ENCODE data around the gene RAB3B.
A peak's percentile ranks its signal among the peaks of the same experiment; 100 is the strongest.
"Not testable (repeated sequence)": the region's sequence is repeated elsewhere in the genome, so short reads cannot be mapped to it uniquely, and the experiment has no call there.

The RAB3B gene, protein sequence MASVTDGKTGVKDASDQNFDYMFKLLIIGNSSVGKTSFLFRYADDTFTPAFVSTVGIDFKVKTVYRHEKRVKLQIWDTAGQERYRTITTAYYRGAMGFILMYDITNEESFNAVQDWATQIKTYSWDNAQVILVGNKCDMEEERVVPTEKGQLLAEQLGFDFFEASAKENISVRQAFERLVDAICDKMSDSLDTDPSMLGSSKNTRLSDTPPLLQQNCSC

GRCh38 chr1:51990478-51990965 is at the start of gene RAB3B:
TSS of gene RAB3B (minus strand) at chr1:51990700. CDS start at chr1:51977117, 13,583 bp downstream.
- peak in 9 of 10 donors; percentile 24 to 94 (median 47) for DNase-seq
- intact Hi-C loops (cut with DNase I) = no loop called here

- no peak for DNase-seq
- intact Hi-C loops (cut with DNase I) = no loop called here
Measured at GRCh38 chr1:52037909-52038308, 47.4 kb upstream of the RAB3B start.

GRCh38 chr1:52037402-52037814 is 46.9 kb upstream of the RAB3B start:
- DNase-seq = no peak
- intact Hi-C loops (cut with DNase I) = no loop called here

DNA sequence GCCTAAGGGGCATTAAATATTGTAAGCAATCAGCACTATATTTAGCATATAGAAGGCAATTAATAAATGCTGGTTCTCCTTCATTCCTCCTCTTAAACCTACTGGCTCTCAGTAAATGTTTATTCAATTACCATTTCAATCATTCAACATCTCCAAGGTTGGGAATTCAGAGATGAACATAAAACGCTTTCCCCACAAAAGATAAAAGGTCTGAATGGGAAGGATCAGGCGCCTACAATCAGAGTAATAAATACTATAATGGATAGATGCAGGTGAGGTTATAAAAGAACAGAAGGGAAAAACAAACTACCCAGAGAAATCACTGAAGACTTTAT is 43.5 kb upstream of the RAB3B start:
- intact Hi-C loops (cut with DNase I) = no loop called here
- DNase-seq = no peak

DNA sequence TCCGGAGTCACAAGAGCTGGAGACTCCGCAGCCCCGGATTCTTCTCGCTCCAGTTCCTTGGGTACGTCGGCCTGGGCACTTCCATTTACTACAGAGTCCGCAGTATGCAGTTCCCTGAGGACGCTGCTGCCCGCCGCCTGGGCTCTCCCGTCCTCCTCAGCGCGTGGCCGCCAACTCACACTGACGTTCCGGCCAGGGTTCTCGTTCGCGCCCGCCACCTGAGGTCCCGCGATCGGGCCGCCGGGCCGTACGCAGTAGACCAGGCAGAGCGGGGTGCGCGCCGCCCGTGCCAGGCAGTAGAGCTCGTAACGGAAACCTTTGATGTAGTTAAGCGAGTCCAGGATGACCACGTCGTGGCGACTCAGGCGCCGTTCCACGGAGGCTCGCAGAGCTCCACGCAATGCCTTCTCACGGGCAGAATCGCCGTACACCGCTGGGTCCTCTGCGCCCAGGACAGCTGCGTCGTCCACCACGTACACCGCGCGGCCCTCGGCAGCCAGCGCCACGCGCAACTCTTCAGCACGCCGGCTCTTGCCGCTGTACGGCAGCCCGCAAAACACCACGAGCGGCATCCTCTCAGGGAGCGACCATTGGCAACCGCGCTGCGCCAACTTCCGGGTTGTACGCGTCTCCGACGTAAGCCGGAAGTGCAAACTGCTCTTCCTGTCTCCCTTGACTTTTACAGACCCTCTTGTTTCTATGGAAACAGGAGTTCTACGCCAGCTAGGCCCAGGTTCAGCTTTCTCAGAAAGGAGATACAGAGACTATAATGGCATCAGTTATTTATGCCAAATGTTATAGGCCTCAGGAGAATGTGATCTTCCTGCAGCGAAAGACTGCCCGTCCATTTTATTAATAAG is 42.9 kb upstream of the RAB3B start, which contains the start of gene KTI12:
KTI12 (minus strand) TSS at position 621 of the 860 bp plus-strand sequence; CDS start at position 572, 49 bp downstream.
- peak; percentile 79 to 98 (median 90) for DNase-seq
- intact Hi-C loops (cut with DNase I) = loop anchor here (1.0 kb wide), 1 partner anchor 23 kb away; the partner anchor contains the start of gene BTF3L4

DNA sequence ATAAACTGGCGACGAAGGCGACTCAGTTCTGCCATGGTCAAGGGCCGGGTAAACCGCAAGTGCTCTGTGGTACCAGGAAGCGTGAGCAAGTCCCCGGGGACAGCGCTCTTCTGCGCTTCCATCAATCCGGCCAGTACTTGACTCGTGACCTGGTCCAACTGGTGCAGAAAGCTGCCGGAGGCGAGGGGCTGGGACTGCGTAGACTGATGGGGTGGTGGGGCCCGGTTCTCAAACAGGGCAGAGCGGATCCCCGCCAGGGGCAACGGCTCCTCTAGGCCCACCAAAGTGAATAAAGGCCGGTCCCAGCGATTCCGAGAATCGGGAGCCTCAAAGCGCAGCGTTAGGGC is 42.3 kb upstream of the RAB3B start:
- intact Hi-C loops (cut with DNase I) = loop anchor here (1.0 kb wide), 1 partner anchor 24 kb away; the partner anchor contains the start of gene BTF3L4
- DNase-seq = peak in 7 of 10 donors; percentile 9 to 79 (median 15)

- intact Hi-C loops (cut with DNase I) = no loop called here
- no peak for DNase-seq
Measured at GRCh38 chr1:52032124-52032784, 41.8 kb upstream of the RAB3B start.

DNA sequence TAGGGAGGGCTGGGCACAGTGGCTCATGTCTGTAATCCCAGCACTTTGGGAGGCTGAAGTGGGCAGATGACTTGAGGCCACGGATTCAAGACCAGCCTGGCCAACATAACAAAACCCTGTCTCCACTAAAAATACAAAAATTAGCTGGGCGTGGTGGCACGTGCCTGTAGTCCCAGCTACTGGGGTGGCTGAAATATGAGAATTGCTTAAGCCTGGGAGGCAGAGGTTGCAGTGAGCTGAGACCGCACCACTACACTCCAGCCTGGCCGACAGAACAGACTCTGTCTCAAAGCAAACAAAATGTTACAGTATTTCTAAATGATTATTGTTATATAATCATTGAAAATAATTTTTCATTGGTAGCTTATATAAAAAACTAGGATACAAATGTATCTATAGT is 38.3 kb upstream of the RAB3B start:
- DNase-seq; intact Hi-C loops (cut with DNase I): not testable (repeated sequence)

GRCh38 chr1:52028328-52028727 is 37.8 kb upstream of the RAB3B start:
- no peak for DNase-seq
- intact Hi-C loops (cut with DNase I) = no loop called here

DNA sequence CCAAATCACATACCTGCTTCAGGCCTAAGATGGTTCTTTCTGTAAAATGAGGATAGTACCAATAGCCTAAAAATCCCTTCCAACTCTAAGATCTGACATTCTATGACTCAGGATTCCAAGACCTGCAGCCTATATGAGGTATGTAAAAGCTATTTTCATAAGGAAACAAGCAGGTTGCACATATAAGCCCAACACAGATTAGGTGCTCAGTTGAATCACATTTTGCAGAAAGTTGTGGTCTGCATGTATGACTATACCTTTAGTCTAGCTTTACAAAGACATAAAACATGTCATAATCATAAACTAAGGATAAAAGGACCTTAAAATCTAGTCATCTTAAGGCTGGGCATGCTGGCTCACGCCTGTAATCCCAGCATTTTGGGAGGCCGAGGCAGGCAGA is 35.8 kb upstream of the RAB3B start:
- intact Hi-C loops (cut with DNase I) = no loop called here
- no peak for DNase-seq

DNA sequence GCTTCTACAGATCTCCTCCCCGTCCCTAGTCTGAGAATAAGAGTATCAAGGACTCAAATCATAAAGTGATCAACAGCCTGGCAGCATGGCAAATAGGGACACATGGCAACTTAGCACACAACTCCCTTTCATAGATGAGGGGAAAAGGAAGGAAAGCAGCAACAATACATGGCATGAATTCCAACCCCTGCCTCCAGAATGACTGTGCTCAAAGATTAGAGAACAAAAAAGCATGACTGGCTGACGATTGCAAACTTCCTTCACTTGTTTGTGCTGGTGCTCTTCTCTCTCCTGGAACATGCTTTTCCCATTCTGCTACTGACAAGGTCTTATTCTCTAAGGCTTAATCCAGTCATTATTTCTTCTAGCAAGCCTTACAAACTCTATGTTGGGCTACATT is 31.6 kb upstream of the RAB3B start:
- no peak for DNase-seq
- intact Hi-C loops (cut with DNase I) = no loop called here

DNA sequence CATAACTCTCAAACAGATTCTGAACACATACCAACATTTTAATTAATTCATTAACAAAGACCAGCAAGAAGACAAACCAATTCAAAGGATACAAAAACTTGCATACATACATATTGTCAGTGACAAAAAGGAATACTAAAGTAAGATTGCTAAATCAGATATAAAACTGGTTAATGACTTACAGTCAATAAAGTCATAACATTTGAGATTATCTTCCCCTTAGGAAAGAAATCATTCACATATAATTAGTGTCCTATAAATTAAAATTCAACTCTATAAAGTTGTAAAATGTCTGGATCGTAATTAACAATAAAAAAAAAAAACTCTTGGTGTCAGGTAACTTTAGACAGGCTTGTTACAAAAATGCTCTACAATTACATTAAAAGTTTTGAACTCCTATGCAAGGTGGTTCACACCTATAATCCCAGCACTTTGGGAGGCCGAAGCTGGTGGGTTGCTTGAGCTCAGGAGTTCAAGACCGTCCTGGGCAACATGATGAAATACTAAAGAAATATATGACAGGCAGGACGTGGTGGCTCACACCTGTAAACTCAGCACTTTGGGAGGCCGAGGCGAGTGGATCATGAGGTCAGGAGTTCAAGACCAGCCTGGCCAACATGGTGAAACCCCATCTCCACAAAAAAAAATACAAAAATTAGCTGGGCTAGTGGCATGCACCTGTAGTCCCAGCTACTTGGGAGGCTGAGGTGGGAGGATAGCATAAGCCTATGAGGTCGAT is 17.7 kb upstream of the RAB3B start:
- DNase-seq = no peak
- intact Hi-C loops (cut with DNase I) = no loop called here

DNA sequence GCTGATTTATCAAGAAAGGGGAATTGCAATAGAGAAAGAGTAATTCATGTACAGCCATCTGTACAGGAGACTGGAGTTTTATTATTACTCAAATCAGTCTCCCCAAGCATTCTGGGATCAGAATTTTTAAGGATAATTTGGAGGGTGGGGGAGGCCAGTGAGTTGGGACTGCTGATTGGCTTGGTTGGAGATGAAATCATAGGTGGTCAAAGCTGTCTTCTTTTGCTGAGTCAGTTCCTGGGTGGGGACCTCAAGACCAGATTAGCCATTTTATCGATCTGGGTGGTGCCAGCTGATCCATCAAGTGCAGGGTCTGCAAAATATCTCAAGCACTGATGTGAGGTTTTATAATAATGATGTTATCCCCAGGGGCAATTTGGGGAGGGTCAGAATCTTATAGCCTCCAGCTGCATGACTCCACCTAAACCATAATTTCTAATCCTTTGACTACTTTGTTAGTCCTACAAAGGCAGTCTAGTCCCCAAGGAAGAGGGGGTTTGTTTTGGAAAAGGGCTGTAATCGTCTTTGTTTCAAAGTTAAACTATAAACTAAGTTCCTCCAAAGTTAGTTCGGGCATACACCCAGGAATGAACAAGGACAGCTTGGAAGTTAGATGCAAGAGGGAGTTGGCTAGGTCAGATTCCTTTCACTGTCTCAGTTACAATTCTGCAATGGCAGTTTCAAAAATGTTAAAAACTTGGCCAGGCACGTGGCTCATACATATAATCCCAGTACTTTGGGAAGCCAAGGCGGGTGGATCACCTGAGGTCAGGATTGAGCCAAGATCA is 16.9 kb upstream of the RAB3B start:
- intact Hi-C loops (cut with DNase I) = no loop called here
- DNase-seq = no peak

DNA sequence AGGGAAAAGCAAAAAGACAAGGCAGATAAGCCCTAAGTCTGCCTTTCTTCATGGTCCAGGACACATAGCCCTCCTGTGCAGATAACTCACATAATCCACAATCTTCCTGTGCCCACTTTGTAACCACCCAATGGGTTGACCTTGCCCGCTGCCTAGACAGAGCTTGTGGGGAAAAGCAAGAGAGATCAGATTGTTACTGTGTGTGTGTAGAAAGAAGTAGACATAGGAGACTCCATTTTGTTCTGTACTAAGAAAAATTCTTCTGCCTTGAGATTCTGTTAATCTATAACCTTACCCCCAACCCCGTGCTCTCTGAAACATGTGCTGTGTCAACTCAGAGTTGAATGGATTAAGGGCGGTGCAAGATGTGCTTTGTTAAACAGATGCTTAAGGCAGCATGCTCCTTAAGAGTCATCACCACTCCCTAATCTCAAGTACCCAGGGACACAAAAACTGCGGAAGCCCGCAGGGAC is 15.6 kb upstream of the RAB3B start:
- DNase-seq; intact Hi-C loops (cut with DNase I): not testable (repeated sequence)

DNA sequence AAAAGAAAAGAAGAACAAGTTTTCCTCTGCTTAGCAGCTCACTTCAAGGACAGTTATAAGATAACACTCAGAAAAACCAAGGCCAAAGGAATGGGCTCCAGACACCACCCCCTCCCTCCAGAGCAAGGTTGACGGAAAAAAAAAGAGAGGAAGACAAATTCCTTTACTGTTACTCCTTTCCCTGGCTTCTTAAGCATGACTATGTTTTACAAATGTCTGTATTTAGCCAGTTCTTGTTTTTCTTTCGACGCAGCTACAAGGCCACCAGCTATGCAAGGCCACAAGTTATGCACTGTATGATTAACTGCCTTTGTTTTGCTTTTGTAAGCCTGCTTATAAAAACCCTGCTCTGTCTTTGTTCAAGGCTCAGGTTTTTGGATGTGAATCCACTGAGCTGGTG is 15.0 kb upstream of the RAB3B start:
- DNase-seq; intact Hi-C loops (cut with DNase I): not testable (repeated sequence)

DNA sequence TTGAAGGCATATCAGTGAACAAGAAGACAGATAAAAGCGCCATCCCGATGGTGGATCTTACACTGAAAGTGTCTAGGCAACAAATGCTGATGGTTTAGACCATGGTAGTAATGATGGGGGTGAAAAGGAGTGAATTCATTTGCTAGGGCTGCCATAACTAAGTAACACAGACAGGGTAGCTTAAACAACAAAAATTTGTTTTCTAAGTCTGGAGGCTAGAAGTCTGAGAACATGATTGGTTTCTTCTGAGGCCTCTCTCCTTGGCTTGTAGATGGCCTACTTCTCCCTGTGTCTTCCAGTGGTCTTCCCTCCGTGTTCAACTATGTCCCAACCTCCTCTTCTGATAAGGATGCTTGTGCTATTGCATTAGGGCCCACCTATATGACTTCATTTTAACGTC is 13.4 kb upstream of the RAB3B start:
- intact Hi-C loops (cut with DNase I) = no loop called here
- DNase-seq = no peak

DNA sequence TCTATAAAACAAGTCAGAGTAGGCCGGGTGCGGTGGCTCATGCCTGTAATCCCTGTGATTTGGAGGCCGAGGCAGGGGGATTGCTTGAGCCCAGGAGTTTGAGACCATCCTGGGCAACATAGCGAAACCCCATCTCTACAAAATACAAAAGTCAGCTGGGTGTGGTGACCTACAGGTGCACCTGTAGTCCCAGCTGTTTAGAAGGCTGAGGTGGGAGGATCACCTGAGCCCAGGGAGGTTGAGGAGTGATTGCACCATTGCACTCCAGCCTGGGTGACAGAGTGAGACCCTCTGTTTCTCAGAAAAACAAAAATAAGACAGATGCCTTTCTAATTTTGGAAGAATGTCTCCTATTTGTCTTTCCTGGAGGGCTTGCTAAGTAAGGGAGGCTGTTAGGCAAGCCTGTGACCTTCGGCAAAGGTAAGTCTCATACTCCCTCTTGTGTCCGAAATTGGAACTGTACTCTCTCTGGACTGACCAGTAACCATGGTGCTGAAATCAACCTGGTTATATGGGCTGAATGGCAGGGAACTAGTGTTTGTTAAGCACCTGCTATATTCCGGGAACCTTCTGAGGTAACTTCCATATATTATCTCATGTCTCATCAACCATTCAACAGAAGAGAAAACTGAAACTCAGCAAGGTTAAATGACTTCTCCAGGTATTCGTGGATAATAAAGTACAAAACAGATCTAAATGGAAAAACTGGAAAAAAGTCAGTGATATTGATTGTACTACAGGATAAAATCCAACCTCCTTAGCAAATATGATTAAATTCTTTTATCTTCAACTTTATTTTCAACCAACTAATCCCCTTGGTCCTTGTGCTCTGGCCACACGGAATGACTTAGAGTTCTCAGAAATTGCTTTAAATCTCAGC is 11.8 kb upstream of the RAB3B start:
- DNase-seq = peak in 3 of 10 donors; percentile 21 to 40 (median 37)
- intact Hi-C loops (cut with DNase I) = loop anchor here (1.0 kb wide), 1 partner anchor 105 kb away; no protein-coding TSS in a partner anchor

- no peak for DNase-seq
- intact Hi-C loops (cut with DNase I) = no loop called here
Measured at GRCh38 chr1:51998701-51999100, 8.2 kb upstream of the RAB3B start.

Data from posterior cingulate gyrus (tissue), 11 donors.